PFSK-1 (cell line): Measurements from ENCODE around the gene SERINC2.

Experiments used
- FOXP2 ChIP-seq: optimal IDR thresholded peaks from 2 replicates; pipeline ENCODE3; 2011; ENCODE audit warnings: borderline replicate concordance, control low read depth, inconsistent platforms; ENCODE audit not compliant: insufficient read depth; ENCODE audit errors: extremely low read length, extremely low read depth
- POLR2AphosphoS5 ChIP-seq: IDR thresholded peaks from 2 replicates; pipeline ENCODE4 v1.6.1; 2012; ENCODE audit warnings: low read depth, mild to moderate bottlenecking, control low read depth, low read length, moderate library complexity
- REST ChIP-seq, 2 experiments: IDR thresholded peaks; 2 replicates each; pipeline versions ENCODE4 v1.6.1 to v1.8.0; 2011 to 2012; ENCODE audit warnings: low read depth in 2 of 2, low read length in 2 of 2, control low read depth in 1 of 2, inconsistent platforms in 1 of 2, mild to moderate bottlenecking in 1 of 2, moderate library complexity in 1 of 2; ENCODE audit not compliant: insufficient read depth in 1 of 2
- SIN3A ChIP-seq: IDR thresholded peaks from 2 replicates; pipeline ENCODE4 v1.6.1; 2012; ENCODE audit warnings: mild to moderate bottlenecking, low read length, moderate library complexity, borderline replicate concordance; ENCODE audit not compliant: insufficient read depth
- TAF1 ChIP-seq: IDR thresholded peaks from 2 replicates; pipeline ENCODE4 v1.6.1; 2012; ENCODE audit warnings: low read length, control low read depth, borderline replicate concordance; ENCODE audit not compliant: insufficient read depth

SERINC2 gene

GRCh38 chr1:31417148-31417547 lies 4.1 kb downstream of the SERINC2 start:
- TF ChIP-seq SIN3A (no peak), FOXP2 (no peak), REST (IDR thresholded peaks at IDR 0.05; ENCODE audit: insufficient read depth in 1 of 2, low read depth in 2 of 2, low read length in 2 of 2) (no peak), POLR2AphosphoS5 (no peak), TAF1 (no peak)

GRCh38 chr1:31418626-31419323 lies 5.8 kb downstream of the SERINC2 start:
- TF ChIP-seq POLR2AphosphoS5 (no peak), TAF1 (no peak), SIN3A (no peak), FOXP2 (no peak), REST (IDR thresholded peaks at IDR 0.05; ENCODE audit: insufficient read depth in 1 of 2, low read depth in 2 of 2, low read length in 2 of 2) (no peak)

- TF ChIP-seq REST (IDR thresholded peaks at IDR 0.05; ENCODE audit: insufficient read depth in 1 of 2, low read depth in 2 of 2, low read length in 2 of 2) (no peak), SIN3A (no peak), TAF1 (no peak), FOXP2 (no peak), POLR2AphosphoS5 (no peak)
Observed at GRCh38 chr1:31420716-31421115, 7.7 kb downstream of the SERINC2 start.

GRCh38 chr1:31421371-31422040 lies 8.5 kb downstream of the SERINC2 start:
- TF ChIP-seq SIN3A: no peak
- no peak for TF ChIP-seq TAF1
- no peak for TF ChIP-seq FOXP2
- no peak for TF ChIP-seq POLR2AphosphoS5
- TF ChIP-seq REST (IDR thresholded peaks at IDR 0.05; ENCODE audit: insufficient read depth in 1 of 2, low read depth in 2 of 2, low read length in 2 of 2): no peak
